HL-60/S4 (cell line): ENCODE data around the gene CSNK1G3.
"Not testable (repeated sequence)": the region's sequence is repeated elsewhere in the genome, so short reads cannot be mapped to it uniquely, and the experiment has no call there.

Experiments
- in situ Hi-C: fragments of 300-500 bp; cut with MboI; formaldehyde crosslinking; loops from 2 replicates; pipeline ENCODE4 v1.14.3; 2022; ENCODE audit warnings: low sequenced_read_pairs

CSNK1G3 gene

GRCh38 chr5:123511648-123512605 is at the start of gene CSNK1G3:
CSNK1G3 (plus strand) TSS chr5:123512177; CDS start chr5:123545664, 33,487 bp downstream.
- in situ Hi-C loops: no loop called here

DNA sequence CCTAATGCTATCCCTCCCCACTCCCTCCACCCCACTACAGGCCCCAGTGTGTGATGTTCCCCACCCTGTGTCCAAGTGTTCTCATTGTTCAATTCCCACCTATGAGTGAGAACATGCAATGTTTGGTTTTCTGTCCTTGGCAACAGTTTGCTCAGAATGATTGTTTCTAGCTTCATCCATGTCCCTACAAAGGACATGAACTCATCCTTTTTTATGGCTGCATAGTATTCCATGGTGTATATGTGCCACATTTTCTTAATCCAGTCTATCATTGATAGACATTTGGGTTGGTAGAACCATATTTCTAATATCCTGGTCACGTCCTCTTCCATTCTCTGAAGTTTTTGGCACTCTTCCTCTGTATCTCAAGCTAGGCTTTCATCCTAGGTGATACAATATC is 45.1 kb upstream of the CSNK1G3 start:
- in situ Hi-C loops: not testable (repeated sequence)

DNA sequence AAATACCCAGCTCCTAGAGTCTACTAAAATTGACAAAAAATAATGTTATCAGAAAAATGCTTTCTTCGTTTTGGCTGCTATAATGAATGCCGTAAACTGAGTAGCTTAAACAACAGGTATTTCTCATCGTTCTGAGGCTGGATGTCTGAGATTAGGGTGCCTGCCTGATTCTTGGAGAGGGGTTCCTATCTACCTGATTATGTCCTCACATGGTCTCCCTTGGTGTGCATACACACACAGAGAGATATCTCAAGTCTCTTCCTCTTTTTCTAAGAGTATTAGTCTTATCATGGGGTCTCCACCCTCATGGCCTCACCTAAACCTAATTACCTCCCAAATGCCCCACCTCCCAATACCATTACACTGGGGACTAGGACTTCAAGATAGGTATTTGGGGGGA is 40.6 kb upstream of the CSNK1G3 start:
- in situ Hi-C loops: no loop called here

DNA sequence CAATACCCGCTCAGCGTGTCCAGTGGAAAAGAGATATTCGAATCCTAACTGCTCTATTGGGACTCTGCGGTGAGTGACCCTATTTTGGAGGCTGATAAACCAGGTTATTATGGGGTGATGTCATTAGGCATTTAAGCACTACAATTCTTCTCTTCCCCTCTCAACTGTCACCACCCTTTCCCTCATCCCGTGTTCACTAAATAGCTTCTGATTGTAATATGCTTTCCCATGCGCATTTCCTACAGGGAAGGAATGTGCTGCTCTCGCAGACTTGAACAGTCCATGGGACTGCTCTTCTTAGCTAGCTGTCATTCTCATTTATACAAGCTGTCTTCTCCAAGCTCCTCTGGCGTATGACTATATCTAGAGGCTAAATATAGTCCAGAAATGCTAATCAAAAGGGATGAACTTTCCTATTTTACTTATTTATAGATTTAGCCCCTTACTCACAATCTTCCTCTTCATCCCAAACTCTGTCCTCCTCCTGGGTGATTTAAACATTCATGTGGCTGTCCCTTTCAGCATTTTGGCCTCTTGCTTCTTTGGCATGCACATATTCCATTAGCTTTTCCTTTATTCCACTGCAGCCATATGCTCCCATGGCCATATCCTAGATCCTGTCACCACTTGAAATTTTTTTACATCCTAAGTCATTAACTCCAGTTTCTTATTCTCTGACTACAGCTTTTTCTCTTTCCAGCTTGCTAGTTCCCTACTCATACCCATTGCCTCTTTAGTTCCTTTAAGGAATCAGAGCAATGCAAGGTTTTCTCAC is 39.6 kb upstream of the CSNK1G3 start:
- in situ Hi-C loops: no loop called here

DNA sequence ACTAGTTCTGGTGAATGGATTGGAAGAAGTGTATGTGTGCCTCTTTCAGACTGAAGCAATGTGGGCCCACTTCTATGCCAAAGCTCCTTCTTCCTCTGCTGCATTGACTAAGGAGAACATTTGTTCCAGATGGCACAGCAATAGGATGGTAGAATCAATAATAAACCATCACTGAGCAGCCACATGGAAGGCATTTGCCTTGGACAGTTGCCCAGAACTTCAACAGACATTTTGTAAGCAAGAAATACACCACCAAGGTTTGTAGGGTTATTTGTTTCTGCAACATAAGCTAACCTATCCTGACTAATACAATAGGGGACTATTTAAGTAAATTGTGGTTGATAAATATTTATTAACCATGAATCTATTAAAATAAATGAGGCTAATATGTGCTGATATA is 37.7 kb upstream of the CSNK1G3 start:
- in situ Hi-C loops: no loop called here

DNA sequence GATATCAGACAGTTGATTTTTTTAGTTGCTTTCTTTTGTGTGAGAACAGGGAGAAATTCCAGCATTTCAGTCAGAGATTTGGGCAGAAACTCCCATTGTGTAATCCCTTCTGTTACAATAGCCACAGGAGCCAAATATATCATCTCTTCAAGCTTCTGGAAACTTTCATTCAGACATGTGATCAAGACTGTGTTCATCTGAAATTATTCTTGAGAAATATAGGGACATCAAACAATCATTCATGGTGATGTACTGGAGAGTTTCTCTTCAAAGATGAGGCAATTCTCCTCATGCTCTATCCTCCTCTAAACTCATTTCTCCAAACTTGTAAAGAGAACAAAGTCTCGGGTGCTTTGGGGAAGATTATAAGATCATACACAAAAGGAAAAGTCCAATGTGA is 35.2 kb upstream of the CSNK1G3 start:
- in situ Hi-C loops: no loop called here

DNA sequence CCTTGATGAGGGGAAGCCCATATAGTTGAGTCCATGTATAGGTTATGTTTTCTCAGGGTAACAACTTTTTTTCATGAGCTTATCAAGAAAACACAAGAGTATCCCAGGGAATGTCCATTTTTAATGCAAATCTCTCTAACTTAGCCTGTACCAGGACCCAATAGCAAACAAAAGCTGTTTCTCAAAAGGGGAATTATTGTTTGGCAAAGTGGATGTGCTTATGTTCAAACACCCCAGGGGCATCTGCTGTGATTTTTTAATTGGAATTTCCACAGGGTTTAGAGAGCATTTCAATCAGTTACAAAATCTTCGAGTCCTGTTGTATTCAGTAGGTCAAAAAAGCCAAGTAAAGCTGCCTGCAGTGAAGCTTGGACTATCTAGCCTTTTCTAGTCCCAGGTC is 33.4 kb upstream of the CSNK1G3 start:
- in situ Hi-C loops: no loop called here

DNA sequence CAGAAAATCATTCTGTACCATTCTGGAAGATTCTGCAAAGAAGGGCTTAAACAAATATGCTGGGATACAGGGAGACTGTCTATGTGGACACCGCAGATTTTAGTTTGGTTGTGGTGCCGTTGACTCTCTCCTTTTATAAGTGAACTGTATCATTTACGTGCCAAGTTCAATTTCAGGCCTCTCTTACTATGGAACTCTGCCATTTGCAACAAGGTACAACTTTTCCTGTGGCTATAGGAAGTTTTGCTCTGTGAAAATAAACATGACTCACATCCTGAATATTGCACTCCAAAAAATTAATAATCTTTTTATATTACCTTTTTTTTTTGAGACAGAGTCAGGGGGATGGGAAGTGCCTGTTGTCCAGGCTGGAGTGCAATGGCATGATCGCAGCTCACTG is 29.7 kb upstream of the CSNK1G3 start:
- in situ Hi-C loops: no loop called here

GRCh38 chr5:123483446-123484077 is 28.4 kb upstream of the CSNK1G3 start:
- in situ Hi-C loops: no loop called here

GRCh38 chr5:123485275-123485674 is 26.7 kb upstream of the CSNK1G3 start:
- in situ Hi-C loops: no loop called here

GRCh38 chr5:123486951-123487655 is 24.9 kb upstream of the CSNK1G3 start:
- in situ Hi-C loops: no loop called here

- in situ Hi-C loops: no loop called here
Observed at GRCh38 chr5:123490974-123491373, 21.0 kb upstream of the CSNK1G3 start.

DNA sequence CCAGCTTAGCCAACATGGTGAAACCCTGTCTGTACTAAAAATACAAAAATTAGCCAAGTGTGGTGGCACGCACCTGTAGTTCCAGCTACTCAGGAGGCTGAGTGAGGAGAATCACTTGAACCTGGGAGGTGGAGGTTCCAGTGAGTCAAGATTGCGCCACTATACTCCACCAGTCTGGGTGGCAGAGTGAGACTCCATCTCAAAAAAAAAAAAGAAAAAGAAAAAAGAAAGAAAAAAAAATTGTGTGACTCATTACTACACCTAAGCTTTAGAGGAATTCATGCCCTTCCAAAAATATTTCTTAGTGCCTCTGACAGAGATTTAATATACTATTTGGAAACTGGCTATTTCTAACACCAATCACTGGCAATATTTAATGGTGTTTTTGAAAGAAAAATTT is 16.8 kb upstream of the CSNK1G3 start:
- in situ Hi-C loops: not testable (repeated sequence)

- in situ Hi-C loops: no loop called here
Observed at GRCh38 chr5:123496892-123497291, 15.1 kb upstream of the CSNK1G3 start.

DNA sequence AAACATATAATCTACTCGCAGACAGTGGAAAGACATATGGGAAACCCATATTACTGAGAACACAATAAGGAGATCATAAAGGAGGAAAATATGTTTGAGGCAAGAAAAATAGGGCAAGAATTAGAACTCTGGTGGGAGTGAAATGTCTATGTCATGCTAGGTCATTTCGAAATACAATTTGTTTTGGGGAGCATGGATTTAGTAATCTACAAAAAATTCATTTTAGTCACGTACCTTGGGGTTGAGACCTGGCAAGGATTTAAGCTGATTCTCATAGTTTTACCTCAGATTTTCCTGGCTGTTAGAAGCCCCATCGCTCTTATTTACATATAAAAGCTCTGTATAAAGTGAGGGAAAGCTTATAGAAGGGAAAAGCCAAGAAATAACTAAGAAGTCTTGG is 11.5 kb upstream of the CSNK1G3 start:
- in situ Hi-C loops: no loop called here

DNA sequence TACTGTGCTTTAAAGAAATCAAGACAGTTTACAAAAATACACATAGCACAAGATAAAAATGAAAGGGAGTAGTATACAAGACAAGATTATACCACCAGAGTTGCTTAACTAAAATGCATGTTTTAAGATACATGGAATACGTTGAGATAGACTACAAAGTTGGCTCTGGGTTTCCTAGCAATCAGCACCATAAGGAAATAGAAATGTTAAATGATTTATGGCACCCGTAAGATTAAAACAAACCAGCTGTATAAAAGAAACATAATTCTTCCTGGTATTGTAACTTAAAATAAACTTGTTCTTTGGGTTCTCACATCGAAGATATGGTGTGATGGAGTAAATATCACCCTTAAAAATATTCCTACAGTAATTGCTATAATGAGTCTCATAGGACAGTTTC is 9.9 kb upstream of the CSNK1G3 start:
- in situ Hi-C loops: no loop called here

DNA sequence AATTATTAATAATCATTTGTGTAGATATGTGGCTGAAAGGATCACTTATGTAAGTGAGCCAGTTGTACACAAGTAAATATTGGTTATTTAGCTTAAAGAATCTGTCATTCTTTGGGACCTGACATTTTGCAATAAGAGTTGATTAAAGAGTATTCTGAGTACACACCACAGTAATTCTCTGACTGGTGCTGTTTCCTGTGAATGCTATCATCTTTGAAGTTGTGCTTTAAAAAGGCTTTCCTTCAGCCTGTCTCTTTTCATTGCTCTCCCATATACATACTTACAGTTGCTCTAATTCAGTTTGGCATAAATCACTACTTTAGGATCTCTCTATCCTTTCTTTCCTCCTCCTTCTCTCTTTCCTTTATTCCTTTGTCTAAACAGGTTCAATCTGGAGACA is 8.7 kb upstream of the CSNK1G3 start:
- in situ Hi-C loops: no loop called here

DNA sequence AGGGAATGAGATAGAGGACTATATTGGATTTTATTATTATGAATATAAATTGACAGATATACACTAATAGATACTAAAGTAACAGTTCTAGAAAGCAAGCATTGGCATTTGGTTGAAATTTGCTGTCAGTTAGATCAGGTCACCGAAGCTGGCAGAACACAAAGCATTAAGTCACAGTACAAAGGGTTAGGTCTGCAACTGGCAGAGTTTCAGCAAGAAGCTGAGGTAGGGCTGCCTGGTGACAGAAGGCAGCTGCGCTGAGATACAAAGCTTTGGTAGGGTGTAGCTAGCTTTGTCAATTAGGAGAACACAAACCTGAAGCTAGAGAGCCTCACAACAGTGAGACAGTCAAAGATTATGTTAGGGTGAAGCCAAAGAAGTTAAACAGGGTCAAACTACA is 6.3 kb upstream of the CSNK1G3 start:
- in situ Hi-C loops: no loop called here

DNA sequence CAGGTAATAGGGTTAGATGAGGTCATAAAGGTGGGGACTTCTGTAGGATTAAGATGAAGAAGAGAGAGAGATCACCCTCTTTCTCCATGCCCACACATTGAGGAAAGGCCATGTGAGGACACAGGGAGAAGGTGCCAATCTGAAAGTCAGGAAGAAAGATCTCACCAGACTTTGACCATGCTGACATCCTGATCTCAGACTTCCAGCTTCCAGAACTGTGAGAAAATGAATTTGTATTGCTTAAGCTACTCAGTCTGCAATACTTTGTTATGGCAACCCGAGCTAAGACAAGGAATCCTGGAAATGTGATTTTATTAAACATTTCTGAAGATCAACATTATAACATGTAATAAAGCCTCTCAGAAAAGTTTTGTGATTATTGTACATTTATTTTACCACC is 3.5 kb upstream of the CSNK1G3 start:
- in situ Hi-C loops: no loop called here

DNA sequence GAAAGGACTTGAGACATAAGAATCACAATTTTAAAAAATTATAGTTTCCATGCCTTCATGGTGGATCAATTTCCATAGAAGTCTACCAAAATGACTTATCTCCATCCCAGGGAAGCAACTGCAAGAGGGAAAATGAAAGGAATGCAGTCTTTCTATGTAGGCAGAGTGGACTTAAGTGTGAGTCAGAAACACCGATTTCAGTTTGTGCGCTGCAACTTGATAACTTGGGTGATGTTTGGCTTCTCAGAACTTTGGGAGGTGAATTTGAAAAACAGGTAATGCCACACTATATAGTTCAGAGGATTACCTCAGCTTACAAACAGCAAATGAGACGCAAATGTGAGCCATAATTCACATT is 708 bp upstream of the CSNK1G3 start:
- in situ Hi-C loops: no loop called here
